GM18517 (cell line): ENCODE data around the gene TNFRSF21.
"Not testable (repeated sequence)": the region's sequence is repeated elsewhere in the genome, so short reads cannot be mapped to it uniquely, and the experiment has no call there.

Source experiments
- ATAC-seq: cut with Tn5 transposase; IDR thresholded peaks from one replicate; pipeline ENCODE4 v1.9.1; 2021; ENCODE audit warnings: mild to moderate bottlenecking, moderate library complexity; ENCODE audit not compliant: unreplicated experiment

The TNFRSF21 gene

DNA sequence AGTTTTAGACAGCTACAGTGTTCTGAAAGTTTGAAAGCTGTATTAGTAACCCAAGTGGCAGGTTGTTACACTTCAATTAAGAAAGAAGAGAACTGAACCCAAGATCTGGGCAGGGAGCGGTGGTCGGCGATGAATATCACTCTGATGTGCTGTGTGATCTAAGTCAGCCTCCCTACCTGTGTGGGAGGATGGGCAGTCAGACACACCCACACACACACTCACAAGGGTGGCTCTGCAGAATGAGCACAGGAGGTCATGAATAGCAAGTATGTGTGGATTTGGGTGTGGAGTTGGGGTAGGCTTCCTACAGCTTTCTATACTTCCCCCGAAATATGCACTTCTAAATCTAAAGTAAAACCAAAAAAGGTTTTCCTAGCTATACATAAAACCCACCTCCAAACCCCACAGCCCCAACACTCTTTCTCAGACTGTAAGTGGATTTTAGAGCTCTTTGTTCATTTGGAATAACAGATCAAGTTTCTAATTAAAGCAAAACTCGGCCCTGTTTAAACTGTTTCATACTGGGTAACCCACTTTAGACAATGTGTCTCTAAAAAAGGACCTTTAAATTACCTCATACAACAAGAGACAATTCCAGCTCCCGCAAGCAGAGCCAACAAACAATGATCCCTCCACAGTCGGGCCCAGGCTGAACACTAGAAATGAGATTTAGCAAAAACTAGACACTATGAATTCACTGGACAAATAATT lies 19.4 kb downstream of the TNFRSF21 start:
- ATAC-seq: no peak

DNA sequence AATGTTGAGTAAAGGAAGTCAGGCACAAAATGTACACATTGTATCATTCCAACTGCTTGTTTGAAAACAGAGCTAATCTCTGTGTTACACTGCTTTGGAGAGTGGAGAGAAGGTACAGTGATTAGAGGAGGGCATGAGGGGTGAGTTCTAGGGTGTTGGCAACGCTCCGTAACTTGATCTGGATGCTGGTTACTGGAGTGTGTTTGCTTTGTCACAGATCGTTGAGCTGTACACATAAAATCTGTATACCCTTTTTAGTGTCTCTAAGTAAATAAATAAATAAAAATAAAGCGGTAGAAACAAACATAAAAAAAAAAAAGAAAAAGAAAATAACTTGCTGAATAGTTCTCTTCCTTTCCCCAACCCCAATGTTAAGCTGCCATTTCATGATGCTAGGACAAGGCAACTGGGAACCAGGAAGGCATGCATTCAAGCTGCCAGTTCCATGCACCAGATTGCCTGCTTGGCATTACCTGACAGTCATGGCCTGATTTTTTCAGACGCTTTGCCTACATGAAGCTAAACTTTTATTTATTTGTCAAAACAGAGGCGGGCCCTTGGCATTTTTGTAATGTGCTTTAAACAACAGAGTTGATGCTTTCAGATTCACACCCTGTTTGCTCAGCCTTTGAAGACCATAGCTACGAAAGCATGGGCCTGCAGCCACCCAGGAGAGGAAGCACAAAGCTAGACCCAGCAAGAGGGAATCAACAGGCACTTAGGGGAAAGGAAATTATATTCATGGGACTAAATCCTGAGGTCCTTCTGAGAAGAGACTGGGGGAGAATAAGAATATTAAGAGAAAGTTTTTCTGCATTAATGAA lies 21.2 kb downstream of the TNFRSF21 start:
- no peak for ATAC-seq

DNA sequence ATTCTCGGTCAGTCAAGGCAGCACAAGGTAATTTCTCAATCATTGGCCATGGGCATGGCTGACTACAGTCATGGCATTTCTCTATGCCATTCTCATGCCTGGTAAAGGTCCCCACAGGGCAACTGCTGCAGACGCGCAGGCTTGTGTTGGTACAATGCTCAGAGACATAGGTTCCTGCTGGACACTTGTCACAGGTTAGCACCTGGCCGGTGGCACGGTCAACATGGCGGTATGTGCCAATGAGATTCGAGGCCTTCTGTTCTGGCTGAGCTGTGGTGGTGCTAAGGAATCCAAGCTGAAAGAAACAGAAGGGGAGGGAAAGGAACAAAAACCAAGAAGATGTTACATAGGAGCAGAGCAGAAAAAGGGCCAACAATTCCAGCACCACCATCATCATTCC lies 23.4 kb downstream of the TNFRSF21 start:
- no peak for ATAC-seq

DNA sequence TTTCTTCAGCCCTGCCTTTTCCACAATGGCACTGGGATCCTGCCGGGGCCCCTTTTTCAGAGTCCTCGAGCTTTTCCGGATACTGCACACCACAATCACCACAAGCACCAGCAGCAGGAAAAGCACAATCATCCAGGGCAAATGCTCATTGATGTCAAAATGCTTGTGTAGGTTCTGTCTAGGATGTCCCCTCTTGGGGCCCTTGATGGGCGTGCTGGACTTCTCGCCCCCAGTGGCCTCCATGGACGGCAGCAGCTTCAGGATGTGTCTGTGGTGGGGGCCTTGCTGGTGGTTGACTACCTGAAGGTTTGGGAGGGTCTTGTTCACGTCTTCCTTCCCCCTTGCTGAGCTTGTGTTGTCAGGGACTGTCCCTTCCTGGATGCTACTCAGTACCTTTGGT lies 25.7 kb downstream of the TNFRSF21 start:
- ATAC-seq: no peak

DNA sequence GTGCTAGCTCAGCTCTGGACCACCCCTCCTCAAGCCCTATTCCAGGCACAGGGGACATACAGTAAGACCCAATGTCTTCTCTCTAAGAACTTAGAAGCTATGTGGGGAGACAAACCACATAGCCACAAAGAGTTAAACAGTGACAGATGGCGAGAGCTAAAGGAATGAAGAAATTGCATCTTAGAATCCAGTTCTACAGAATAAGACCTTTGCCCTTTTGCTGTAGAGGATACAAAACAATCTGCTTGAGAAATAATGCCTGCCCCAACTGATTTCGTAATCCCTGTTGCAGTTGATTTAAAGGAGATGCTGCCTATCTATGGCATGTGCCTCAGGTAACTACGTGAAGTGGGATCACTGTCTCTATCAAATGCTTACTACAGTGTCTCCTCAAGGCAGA lies 31.2 kb downstream of the TNFRSF21 start:
- peak; percentile 53 for ATAC-seq

DNA sequence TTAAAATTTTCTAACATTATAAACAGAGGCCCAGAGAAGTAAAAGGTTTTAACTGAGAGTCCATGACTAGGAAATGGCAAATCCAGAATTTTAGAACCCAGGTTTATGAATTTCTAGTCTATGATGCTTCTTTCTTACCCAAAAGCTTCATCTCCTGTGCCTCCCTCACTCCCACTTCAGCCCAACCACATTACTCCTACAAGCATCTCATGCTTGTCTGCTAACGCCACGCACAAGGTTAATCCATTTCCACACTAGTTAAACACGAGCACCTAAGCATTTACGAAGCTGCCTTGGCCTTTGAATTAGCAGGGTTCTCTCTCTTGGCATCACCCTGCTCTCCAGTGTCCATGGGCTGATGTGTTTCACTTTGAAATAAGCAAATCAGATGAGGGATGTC lies 32.0 kb downstream of the TNFRSF21 start:
- no peak for ATAC-seq

DNA sequence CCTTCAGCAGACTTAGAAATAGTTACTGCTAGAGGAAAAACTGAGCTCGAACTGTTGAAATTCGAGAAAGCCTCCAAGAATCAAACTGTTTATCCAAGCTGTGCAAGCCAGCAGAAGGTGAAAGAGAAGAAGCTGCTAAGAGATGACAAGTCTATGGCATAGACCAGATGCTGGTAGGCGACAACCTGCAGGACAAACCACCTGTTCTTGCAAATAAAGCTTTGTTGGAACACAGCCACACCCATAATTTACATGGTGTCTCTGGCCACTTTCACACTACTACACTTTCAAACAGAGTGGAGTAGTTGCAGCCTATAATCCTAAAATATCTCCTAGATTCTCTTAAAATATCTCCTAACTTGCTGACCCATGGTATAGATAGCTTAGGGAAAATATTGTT lies 33.3 kb downstream of the TNFRSF21 start:
- no peak for ATAC-seq

DNA sequence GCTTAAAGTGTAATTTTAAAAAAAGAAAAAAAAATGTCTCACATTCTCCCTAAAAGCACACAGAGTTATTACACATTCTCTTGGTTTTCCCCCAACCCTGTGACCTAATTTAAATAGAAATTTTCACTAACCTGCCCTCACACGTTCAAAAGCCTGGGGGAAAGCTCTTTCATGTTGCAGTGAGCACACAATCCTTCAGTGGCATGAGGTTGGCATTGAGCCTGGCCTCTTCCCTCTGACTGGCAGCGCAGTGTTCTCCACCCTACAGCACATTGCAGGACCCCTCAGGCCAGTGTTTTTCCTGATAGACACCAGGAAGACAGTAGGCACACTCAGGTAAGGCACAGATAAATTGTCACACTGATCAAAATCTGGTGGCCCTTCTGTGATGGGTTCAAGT lies 34.1 kb downstream of the TNFRSF21 start:
- no peak for ATAC-seq

DNA sequence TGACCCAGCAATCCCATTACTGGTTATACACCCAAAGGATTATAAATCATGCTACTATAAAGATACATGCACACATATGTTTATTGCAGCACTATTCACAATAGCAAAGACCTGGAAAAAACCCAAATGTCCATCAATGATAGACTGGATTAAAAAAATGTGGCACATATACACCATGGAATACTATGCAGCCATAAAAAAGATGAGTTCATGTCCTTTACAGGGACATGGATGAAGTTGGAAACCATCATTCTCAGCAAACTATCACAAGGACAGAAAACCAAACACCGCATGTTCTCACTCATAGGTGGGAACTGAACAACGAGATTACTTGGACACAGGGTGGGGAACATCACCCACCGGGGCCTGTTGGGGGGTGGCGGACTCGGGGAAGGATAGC lies 34.6 kb downstream of the TNFRSF21 start:
- not testable (repeated sequence) for ATAC-seq

DNA sequence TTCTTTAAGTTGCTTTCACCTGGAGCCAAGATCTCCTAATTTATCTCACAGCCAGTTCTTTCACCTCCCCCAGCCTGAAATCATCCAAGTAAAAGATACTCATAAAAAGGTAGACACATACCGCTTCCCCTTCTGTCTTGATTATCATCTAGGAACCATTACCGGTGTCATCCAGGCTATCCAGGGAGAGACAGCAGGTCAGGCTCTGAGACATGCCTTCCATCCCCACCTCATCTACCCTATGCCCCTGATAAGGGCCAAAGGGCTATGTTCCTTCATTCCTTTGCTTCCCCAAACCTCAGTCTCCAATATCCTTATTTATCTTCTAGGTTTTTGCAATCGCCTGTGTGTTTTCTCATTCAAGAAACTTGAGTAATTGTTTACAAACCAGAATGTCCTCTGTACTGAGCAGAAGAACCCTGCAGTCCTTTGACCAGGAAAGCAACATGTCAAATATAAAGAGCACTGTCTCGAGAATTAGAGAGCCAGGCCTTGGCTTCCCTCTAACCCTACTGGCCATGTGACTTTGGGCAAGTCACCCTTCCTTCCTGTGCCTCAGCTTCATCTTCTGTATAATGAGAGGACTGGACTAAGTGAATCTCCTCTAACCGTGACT lies 41.0 kb downstream of the TNFRSF21 start:
- ATAC-seq: no peak

DNA sequence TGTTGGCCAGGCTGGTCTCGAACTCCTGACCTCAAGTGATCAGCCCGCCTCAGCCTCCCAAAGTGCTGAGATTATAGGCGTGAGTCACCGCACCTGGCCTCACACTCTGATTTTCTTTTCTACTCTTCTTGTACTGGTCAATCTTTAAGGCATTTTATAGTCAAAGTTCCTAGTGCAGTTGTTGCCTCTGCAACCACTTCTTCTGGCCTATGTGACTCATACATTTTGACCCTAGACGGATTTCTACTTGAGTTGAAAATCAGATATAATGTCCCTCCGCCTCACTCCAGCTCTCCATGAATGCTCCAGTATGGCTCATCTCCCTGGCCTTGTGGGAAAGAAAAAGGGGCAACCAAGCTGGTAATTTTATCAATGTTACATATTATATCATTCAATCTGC lies 42.4 kb downstream of the TNFRSF21 start:
- no peak for ATAC-seq

DNA sequence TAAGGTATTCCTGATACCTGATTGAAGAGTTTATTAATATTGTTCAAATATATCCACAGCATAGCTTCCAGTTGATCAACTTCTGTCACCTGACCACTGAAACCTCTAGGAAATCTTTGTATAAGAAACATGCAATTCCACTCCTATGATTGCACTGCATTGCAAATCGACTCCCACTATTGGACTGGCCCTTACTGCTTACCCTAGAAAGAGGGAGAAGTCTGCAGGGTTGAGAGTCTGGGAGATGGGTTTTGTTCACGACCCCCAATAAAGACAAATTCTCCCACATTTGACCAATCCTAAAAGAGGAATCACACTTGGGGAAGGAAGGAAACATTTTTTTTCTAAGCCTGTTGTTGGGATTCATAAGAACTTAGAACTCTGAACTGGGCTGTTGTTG lies 43.7 kb downstream of the TNFRSF21 start:
- no peak for ATAC-seq

DNA sequence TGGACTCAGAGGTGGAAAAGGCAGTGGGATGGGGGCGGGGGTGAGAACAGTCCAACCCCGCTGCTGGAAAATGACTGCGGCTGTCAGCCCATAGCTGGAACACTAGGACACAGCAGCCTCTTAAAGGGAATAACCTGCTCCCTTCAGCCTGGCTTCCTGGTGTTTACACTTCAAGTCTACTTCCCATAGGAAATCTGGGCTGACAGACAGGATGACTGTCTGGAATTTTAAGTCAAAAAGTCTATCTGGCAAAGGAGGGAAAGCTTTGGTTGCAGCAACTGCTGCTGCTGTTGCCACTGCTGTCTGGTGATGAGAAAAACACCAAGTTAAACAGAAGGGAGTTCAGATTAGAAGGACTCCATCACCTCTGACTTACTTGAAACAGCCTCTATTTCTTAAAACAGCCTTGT lies 44.9 kb downstream of the TNFRSF21 start:
- ATAC-seq: no peak

DNA sequence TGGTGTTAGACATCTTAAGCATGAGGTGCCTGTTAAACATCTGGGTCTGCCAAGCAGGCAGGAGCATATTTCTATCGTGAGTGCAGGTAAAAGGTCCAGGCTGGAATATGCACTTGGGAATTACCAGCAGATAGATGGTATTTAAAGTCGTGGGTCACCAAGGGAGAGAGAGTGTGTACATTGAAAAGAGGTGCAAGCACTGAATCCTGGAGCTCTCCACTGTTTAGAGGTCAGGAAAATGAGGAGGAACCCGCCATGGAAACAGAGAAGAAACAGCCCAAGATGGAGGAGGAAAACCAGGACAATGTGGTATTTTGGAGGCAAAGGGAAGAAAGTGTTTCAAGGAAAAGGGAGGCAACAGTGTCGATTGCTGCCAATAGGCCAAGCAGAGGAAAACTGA lies 46.4 kb downstream of the TNFRSF21 start:
- no peak for ATAC-seq

DNA sequence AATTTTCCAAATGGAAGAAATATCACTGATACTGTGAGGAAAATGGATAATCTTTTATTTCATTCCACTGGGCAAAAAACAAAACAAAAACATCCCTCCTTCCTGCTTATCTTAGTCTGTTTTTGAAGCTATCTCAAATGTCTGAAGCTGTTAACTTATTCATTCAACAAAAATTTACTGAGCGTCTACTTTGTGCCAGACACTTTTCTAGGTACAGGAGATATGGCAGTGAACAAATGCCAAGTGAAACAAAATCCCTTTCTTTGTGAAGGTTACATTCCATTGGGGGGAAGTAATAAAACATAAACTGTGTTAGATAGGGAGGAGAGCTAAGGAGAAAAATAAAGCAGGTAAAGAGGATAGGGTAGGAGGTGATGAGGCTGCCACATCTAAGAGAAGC lies 47.5 kb downstream of the TNFRSF21 start:
- no peak for ATAC-seq

DNA sequence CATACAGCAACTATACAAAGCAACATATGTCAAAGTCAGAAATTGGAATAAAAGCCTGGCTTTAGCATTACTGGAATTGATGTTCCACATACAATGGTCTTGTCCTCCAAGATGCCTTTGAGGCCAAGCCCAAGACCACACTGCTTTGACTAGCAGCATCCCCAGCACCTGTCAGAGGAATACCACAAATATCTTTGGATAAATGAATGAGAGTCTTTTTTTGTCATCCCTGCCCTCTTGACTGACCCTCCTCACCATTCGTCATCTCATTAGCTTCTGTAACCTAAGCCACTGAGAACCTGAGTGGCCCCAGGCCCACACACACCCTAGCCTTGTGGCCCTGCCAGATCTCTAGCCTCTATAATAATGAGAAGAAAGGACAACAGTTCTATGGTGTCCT lies 48.5 kb downstream of the TNFRSF21 start:
- ATAC-seq: no peak

DNA sequence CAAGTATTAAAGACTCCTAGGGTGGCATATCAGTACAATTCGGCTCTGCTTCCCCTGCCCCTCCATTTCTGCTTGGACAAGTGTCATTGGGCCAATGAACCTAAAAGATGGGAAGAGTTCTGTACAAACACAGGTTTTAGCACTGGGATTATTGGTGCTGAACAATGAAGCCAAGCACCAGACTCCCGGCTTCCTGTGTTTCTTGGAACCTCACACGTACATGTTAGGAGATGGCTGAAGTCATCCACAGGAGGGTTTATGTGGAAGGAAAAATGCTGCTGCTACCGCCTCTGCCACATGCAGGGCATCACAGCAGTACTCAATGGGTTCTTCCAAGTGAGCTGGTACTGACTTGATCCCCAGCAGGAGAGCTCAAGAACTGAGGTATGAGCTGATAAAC lies 49.7 kb downstream of the TNFRSF21 start:
- no peak for ATAC-seq

DNA sequence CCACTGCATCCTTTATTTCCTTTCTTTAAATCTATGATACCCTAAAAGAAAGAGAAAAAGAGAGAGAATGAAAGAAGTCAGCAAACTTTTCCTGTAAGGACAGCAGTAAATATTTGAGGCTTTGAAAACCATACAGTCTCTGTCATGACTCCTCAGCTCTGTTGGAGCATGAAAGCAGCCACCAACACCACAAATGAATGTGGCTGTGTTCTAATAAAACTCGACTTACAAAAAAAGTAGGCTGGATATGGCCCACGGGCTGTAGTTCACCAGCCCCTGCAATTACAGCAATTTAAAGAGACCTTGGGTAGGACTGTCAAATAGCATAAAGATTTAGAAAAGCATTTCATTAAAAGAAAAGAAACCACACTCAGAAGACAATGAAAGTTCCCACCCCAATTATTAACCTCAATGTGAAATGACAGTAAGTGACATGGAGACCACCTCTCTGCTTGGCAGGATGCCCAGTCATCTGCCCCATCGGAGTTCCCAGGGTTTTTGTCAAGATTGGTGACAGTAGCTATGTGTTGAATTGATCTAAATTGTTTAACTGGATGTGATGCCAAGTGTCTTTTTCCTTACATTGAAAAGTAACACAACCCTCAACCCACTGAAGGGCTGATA lies 50.9 kb downstream of the TNFRSF21 start:
- no peak for ATAC-seq

DNA sequence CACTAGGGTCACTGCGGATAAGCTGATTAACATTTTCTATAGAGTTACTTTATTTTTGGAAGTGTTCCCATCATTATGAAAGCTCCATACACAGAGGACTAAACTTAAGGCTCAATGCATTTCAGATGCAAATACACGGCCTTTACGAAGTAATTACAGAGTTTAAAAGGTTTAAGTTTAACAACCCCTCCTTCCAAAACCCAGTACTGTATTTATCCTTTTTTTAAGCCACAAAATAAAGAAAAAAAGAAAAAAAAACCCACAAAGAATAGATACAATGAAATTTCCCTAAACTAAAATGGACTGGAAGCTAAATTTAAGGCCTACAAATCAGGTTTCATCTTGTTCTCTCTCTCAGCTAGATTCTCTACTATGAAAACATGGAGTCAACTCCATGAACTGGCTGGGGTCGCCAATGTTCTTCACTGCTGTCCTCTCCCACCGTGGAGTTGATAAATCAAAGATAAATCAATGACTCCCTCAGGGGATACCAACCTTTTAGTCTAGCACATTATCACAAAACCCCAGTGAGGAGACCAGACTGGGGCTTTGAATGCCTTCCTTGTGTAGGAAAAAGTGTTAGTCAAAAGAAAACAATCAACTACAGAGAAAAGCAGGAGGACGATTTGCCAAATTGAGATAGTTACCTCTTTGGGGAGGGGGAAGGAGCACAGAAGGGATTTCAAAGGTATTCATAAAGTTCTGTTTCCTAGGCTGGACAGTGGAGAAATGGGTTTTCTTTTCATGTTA lies 52.5 kb downstream of the TNFRSF21 start:
- no peak for ATAC-seq

DNA sequence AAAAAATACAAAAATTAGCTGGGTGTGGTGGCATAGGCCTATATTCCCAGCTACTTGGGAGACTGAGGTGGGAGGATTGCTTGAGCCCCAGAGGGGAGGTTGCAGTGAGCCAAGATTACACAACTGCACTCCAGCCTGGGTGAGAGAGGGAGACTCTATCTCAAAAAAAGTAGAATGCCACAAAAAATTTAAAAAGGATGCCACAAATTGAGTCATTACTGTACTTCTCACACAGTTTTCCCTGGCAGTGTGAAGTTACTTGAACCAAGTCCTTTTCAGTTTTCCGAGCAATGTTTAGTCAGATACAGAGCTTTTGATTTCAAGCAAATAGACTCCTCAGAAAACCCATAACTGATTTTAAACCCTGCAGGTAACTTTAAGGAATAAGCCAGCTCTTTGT lies 53.3 kb downstream of the TNFRSF21 start:
- no peak for ATAC-seq

DNA sequence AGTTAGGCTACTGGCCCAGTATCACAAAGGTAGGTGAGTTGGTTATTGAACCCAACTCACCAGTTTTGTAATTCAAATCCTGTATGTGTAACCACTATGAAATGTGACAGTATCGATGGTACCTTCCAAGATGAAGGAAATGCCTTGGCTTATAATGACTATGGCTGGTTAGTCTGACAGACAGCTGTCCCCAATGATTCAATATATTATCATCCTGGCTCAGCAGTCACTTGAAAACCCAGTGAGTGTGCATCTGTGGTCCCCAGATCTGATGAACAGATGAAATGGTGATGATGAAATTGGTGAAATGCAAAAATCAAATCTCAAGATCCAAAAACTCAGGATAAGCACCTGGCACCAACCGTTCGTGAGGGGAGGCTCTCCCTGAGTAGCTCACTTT lies 54.8 kb downstream of the TNFRSF21 start:
- ATAC-seq: no peak
